GM19099 (cell line): Measurements from ENCODE around the gene NAA10.

ENCODE experiments used
- POLR2A ChIP-seq: IDR thresholded peaks from 3 replicates; pipeline ENCODE4 v1.6.1; 2011; ENCODE audit warnings: low read depth; ENCODE audit not compliant: insufficient read length; ENCODE audit errors: extremely low read depth

Gene NAA10

GRCh38 chrX:153882086-153882498, 52.7 kb downstream of the NAA10 start:
- TF ChIP-seq POLR2A: no peak

GRCh38 chrX:153881281-153881680, 53.6 kb downstream of the NAA10 start:
- no peak for TF ChIP-seq POLR2A

DNA sequence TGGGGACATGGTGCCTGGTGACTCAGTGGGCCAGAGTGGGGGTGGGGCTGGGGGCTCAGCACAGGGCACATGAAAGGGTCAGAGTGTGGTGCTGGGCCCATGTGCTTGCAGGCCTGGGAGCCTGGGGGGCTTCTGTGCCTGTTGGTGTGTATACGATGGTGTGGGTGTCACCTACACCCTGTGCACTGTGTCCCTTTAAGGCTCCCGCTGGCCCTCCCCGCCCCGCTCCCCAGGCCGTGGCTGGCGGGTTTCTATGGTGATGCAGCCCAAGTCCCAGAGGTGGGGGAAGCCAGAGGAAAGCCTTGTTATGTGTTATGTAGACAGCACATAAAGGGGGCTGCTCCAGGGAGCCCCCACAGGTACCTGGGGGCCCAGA, 54.4 kb downstream of the NAA10 start:
- no peak for TF ChIP-seq POLR2A

- no peak for TF ChIP-seq POLR2A
Measured at GRCh38 chrX:153879741-153880439, 54.9 kb downstream of the NAA10 start.
